Measurements from ENCODE around the gene ATP6V0B. TPM values are rescaled to one million over a fixed set of nuclear protein-coding genes. Genes with fewer than 3 reads are reported as not detected.
A peak's percentile ranks its signal among the peaks of the same experiment; 100 is the strongest.

ATP6V0B gene
- total and polyA plus RNA-seq, 9 of the 15 experiments (the other 6 are each of a cell fraction or from before 2014, with no cell fraction given) = 137 to 328 (median 220) TPM

- TF ChIP-seq, protein P1, sequence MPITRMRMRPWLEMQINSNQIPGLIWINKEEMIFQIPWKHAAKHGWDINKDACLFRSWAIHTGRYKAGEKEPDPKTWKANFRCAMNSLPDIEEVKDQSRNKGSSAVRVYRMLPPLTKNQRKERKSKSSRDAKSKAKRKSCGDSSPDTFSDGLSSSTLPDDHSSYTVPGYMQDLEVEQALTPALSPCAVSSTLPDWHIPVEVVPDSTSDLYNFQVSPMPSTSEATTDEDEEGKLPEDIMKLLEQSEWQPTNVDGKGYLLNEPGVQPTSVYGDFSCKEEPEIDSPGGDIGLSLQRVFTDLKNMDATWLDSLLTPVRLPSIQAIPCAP (CRISPR knock-in tag; IDR thresholded peaks at IDR 0.05; ENCODE audit: borderline replicate concordance) = no peak
- TF ChIP-seq CBFA2T2 (conservative IDR thresholded peaks at IDR 0.05) = peak; percentile 75
- TF ChIP-seq ZNF518B (CRISPR knock-in tag; IDR thresholded peaks at IDR 0.05) = no peak
- no peak for TF ChIP-seq NONO (IDR thresholded peaks at IDR 0.05; ENCODE audit: low read depth in 2 of 2, low read length in 1 of 2)
- TF ChIP-seq HLTF (IDR thresholded peaks at IDR 0.05) = no peak
- peak; percentile 47; the same call in 1 of the 2 replicates for TF ChIP-seq CREB1 (IDR thresholded peaks at IDR 0.05)
- no peak for TF ChIP-seq CREB1 (CRISPR knock-in tag; IDR thresholded peaks at IDR 0.05)
- no peak for TF ChIP-seq ZNF57 (CRISPR knock-in tag; IDR thresholded peaks at IDR 0.05)
- peak; percentile 18; the same call in 1 of the 2 replicates for TF ChIP-seq STAT5A (IDR thresholded peaks at IDR 0.05; ENCODE audit: borderline replicate concordance, low read length)
- no peak for TF ChIP-seq KLF10 (CRISPR knock-in tag; IDR thresholded peaks at IDR 0.05)
- TF ChIP-seq ARHGAP35 (IDR thresholded peaks at IDR 0.05; ENCODE audit: partially characterized antibody) = no peak
- 0 out of 2 replicates have a peak, but pooled peaks have one; percentile 24 for TF ChIP-seq EGR1 (conservative IDR thresholded peaks at IDR 0.05)
- TF ChIP-seq HOXB6 (CRISPR knock-in tag; IDR thresholded peaks at IDR 0.05; ENCODE audit: borderline replicate concordance) = no peak
- no peak for TF ChIP-seq ZNF507 (tag; conservative IDR thresholded peaks at IDR 0.05)
- TF ChIP-seq EZH2 (IDR thresholded peaks at IDR 0.05; ENCODE audit: borderline replicate concordance, low read depth, low read length) = no peak
- TF ChIP-seq VEZF1 (CRISPR knock-in tag; IDR thresholded peaks at IDR 0.05) = peak; percentile 44; the same call in 1 of the 2 replicates
- no peak for TF ChIP-seq EHMT2 (IDR thresholded peaks at IDR 0.05)
- TF ChIP-seq, protein P2, sequence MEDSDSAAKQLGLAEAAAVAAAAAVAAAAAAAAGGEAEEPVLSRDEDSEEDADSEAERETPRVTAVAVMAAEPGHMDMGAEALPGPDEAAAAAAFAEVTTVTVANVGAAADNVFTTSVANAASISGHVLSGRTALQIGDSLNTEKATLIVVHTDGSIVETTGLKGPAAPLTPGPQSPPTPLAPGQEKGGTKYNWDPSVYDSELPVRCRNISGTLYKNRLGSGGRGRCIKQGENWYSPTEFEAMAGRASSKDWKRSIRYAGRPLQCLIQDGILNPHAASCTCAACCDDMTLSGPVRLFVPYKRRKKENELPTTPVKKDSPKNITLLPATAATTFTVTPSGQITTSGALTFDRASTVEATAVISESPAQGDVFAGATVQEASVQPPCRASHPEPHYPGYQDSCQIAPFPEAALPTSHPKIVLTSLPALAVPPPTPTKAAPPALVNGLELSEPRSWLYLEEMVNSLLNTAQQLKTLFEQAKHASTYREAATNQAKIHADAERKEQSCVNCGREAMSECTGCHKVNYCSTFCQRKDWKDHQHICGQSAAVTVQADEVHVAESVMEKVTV (CRISPR knock-in tag; IDR thresholded peaks at IDR 0.05) = no peak
- no peak for TF ChIP-seq HBP1 (CRISPR knock-in tag; IDR thresholded peaks at IDR 0.05)
Observed at GRCh38 chr1:43958351-43959255, 16.2 kb upstream of the ATP6V0B start (continued).

Measured in K562 (cell line).